Islet precursor cell (in vitro differentiated cells): ENCODE results near the gene ARHGDIA.

Source experiments
- DNase-seq: peaks from one replicate; pipeline ENCODE4 v3.0.0-alpha.2; 2018

ARHGDIA gene

GRCh38 chr17:81863833-81864768, 7.0 kb downstream of the ARHGDIA start:
- no peak for DNase-seq

GRCh38 chr17:81863123-81863675, 7.9 kb downstream of the ARHGDIA start:
- no peak for DNase-seq

- DNase-seq, result peak; percentile 100
Observed at GRCh38 chr17:81860756-81861568, 10.2 kb downstream of the ARHGDIA start.

GRCh38 chr17:81859906-81860755, 11.0 kb downstream of the ARHGDIA start, which contains the start of gene P4HB:
P4HB (minus strand) TSS chr17:81860535; CDS start chr17:81860471, 64 bp downstream.
- DNase-seq, result no peak

GRCh38 chr17:81858967-81859905, 11.9 kb downstream of the ARHGDIA start:
- no peak for DNase-seq

- DNase-seq, result no peak
Observed at GRCh38 chr17:81858170-81858966, 12.8 kb downstream of the ARHGDIA start.

- DNase-seq, result no peak
Observed at GRCh38 chr17:81854974-81855774, 16.0 kb downstream of the ARHGDIA start.

GRCh38 chr17:81852237-81852636, 18.9 kb downstream of the ARHGDIA start:
- DNase-seq, result no peak

GRCh38 chr17:81851423-81851822, 19.7 kb downstream of the ARHGDIA start:
- DNase-seq, result no peak

GRCh38 chr17:81849457-81849856, 21.7 kb downstream of the ARHGDIA start:
- DNase-seq, result no peak

GRCh38 chr17:81846743-81847689, 24.1 kb downstream of the ARHGDIA start:
- DNase-seq, result no peak

- DNase-seq, result no peak
Observed at GRCh38 chr17:81845881-81846742, 25.0 kb downstream of the ARHGDIA start.

- no peak for DNase-seq
Observed at GRCh38 chr17:81845361-81845760, 25.8 kb downstream of the ARHGDIA start.

GRCh38 chr17:81844887-81845286, 26.2 kb downstream of the ARHGDIA start:
- no peak for DNase-seq

GRCh38 chr17:81844327-81844851, 26.7 kb downstream of the ARHGDIA start:
- DNase-seq, result no peak

- no peak for DNase-seq
Observed at GRCh38 chr17:81843713-81844326, 27.3 kb downstream of the ARHGDIA start.
